CD14-positive monocyte (primary cell): ENCODE results near the gene KDM5C. TPM values are rescaled to one million over a fixed set of nuclear protein-coding genes. Genes with fewer than 3 reads are reported as not detected.

Experiments used
- DNase-seq, 3 donors: peaks; one replicate each; pipeline ENCODE4 v3.0.0-alpha.2; 2011 to 2022
- H2AFZ ChIP-seq: 2 replicates; pipeline ENCODE4 v1.6.0; 2012; ENCODE audit warnings: mild to moderate bottlenecking, low read depth, low read length, inconsistent platforms; ENCODE audit not compliant: insufficient read depth, poor library complexity, severe bottlenecking
- H3K27ac ChIP-seq, 2 donors: 1 replicate in 1 of 2; 2 replicates in 1 of 2; pipeline ENCODE4 v1.5.1; 2012 to 2013; ENCODE audit warnings: low read length in 2 of 2, control low read depth in 1 of 2, inconsistent platforms in 1 of 2, low read depth in 1 of 2, mild to moderate bottlenecking in 1 of 2
- H3K27me3 ChIP-seq, 2 donors: one replicate each; pipeline versions ENCODE4 v1.6.0 to v1.6.1; 2011 to 2013; ENCODE audit warnings: low read length in 2 of 2; ENCODE audit not compliant: control insufficient read depth in 2 of 2, insufficient read depth in 2 of 2
- H3K36me3 ChIP-seq, 2 donors: replicated peaks in 1 of 2; 1 replicate in 1 of 2; 2 replicates in 1 of 2; pipeline versions ENCODE4 v1.5.1 to v1.6.1; 2012 to 2013; ENCODE audit warnings: low read length in 2 of 2, control low read depth in 1 of 2, inconsistent platforms in 1 of 2, mild to moderate bottlenecking in 1 of 2; ENCODE audit not compliant: insufficient read depth in 2 of 2, control insufficient read depth in 1 of 2
- H3K4me1 ChIP-seq, 2 donors: 1 replicate in 1 of 2; 2 replicates in 1 of 2; pipeline versions ENCODE4 v1.5.1 to v1.6.1; 2012 to 2013; ENCODE audit warnings: low read length in 2 of 2, control low read depth in 1 of 2, inconsistent platforms in 1 of 2, mild to moderate bottlenecking in 1 of 2, moderate library complexity in 1 of 2; ENCODE audit not compliant: insufficient read depth in 2 of 2, control insufficient read depth in 1 of 2
- H3K4me2 ChIP-seq: replicated peaks from 2 replicates; pipeline ENCODE3; 2012; ENCODE audit warnings: low read length, moderate library complexity, mild to moderate bottlenecking; ENCODE audit not compliant: poor library complexity, severe bottlenecking; ENCODE audit errors: extremely low read depth
- H3K4me3 ChIP-seq, 3 experiments: fragments of 200-600 bp in 1 of 3; sonication (generic) in 1 of 3; replicated peaks in 1 of 3; 1 replicate in 2 of 3; 2 replicates in 1 of 3; pipeline ENCODE4 v1.5.1; 2011 to 2013; ENCODE audit warnings: low read length in 3 of 3, mild to moderate bottlenecking in 3 of 3, control low read depth in 2 of 3, low read depth in 2 of 3, inconsistent platforms in 1 of 3, moderate library complexity in 1 of 3
- H3K79me2 ChIP-seq: 2 replicates; pipeline ENCODE4 v1.6.0; 2012; ENCODE audit warnings: mild to moderate bottlenecking, control low read depth, inconsistent platforms, low read length, moderate library complexity; ENCODE audit not compliant: insufficient read depth
- H3K9ac ChIP-seq: 2 replicates; pipeline ENCODE4 v1.6.0; 2017; ENCODE audit warnings: low read length, mild to moderate bottlenecking; ENCODE audit not compliant: insufficient read depth, poor library complexity, severe bottlenecking
- H3K9me3 ChIP-seq, 2 donors: replicated peaks in 1 of 2; 1 replicate in 1 of 2; 2 replicates in 1 of 2; pipeline versions ENCODE4 v1.5.1 to v1.6.1; 2012 to 2013; ENCODE audit warnings: low read length in 2 of 2, control low read depth in 1 of 2; ENCODE audit not compliant: control insufficient read depth in 1 of 2, insufficient read depth in 1 of 2
- H4K20me1 ChIP-seq: 2 replicates; pipeline ENCODE4 v1.6.0; 2012; ENCODE audit warnings: mild to moderate bottlenecking, low read length, control low read depth, moderate library complexity; ENCODE audit not compliant: insufficient read depth
- H3K27ac Mint-ChIP-seq, 7 donors: one replicate each; pipeline ENCODE4 v1.8.0; 2020; ENCODE audit warnings: mild to moderate bottlenecking in 7 of 7, mixed read lengths in 7 of 7, moderate library complexity in 6 of 7, inconsistent platforms in 2 of 7
- H3K27me3 Mint-ChIP-seq, 3 donors: one replicate each; pipeline ENCODE4 v1.8.0; 2021 to 2022; ENCODE audit warnings: low read depth in 3 of 3, mild to moderate bottlenecking in 3 of 3, mixed read lengths in 3 of 3, moderate library complexity in 3 of 3, inconsistent platforms in 1 of 3
- H3K36me3 Mint-ChIP-seq, 2 donors: one replicate each; pipeline ENCODE4 v1.8.0; 2020; ENCODE audit warnings: mixed read lengths in 2 of 2, inconsistent platforms in 1 of 2, mild to moderate bottlenecking in 1 of 2
- H3K4me1 Mint-ChIP-seq: one replicate; pipeline ENCODE4 v1.8.0; 2020; ENCODE audit warnings: mild to moderate bottlenecking, mixed read lengths
- H3K4me3 Mint-ChIP-seq, 2 donors: one replicate each; pipeline ENCODE4 v1.8.0; 2020; ENCODE audit warnings: mild to moderate bottlenecking in 2 of 2, mixed read lengths in 2 of 2, moderate library complexity in 1 of 2
- H3K9me3 Mint-ChIP-seq, 7 donors: one replicate each; pipeline ENCODE4 v1.8.0; 2020 to 2022; ENCODE audit warnings: mixed read lengths in 7 of 7, mild to moderate bottlenecking in 6 of 7, moderate library complexity in 6 of 7, inconsistent platforms in 2 of 7
- CTCF ChIP-seq: fragments of 200-600 bp; IDR thresholded peaks from one replicate; pipeline ENCODE4 v1.8.0; 2022; ENCODE audit warnings: antibody characterized with exemption, mild to moderate bottlenecking
- WGBS: methylation state at CpG from one replicate; pipeline ENCODE4 v1.1.5; 2013; ENCODE audit warnings: missing lambda C conversion rate; ENCODE audit not compliant: insufficient coverage; 5-methylcytosine and 5-hydroxymethylcytosine counted together
- intact Hi-C, 2 donors: fragments of 100-400 bp; cut with micrococcal nuclease; formaldehyde crosslinking; loops; one replicate each; pipeline versions ENCODE4 v1.15.0 to v1.15.1; 2023
- polyA plus RNA-seq, 3 donors: library from polyadenylated mRNA; depleted of rRNA in 1 of 3; unstranded in 2 of 3; stranded (reverse) in 1 of 3; fragments of 300-500 nt in 2 of 3; fragments of >200 nt in 1 of 3; fragmentation: Illumina TruSeq in 2 of 3; gene quantifications; 1 replicate in 2 of 3; 2 replicates in 1 of 3; pipeline ENCODE4 v1.2.3, GENCODE V29; 2012 to 2021

KDM5C gene
- polyA plus RNA-seq, 3 donors = 13.3 to 93.6 (median 16.7) TPM

GRCh38 chrX:53190363-53190960, 34.5 kb downstream of the KDM5C start:
- intact Hi-C loops = no loop called here
- Histone ChIP-seq H3K79me2 (no peaks in the 10 kb centered on the region), H3K27me3 (no peaks in the 10 kb centered on the region), H4K20me1 (peaks cover 19% of the 10 kb centered on the region), H3K9ac (no peak overlapping the region), H3K4me1 (no peaks in the 10 kb centered on the region), H3K27ac (no peak overlapping the region), H3K36me3 (peaks cover 24 to 63% of the 10 kb centered on the region in 2 donors), H3K4me2 (no peak overlapping the region), H3K9me3 (no peaks in the 10 kb centered on the region), H2AFZ (no peak overlapping the region), H3K4me3 (no peak overlapping the region)
- Mint-ChIP-seq H3K36me3 (peaks cover 19 to 60% of the 10 kb centered on the region in 2 donors), H3K9me3 (no peaks in the 10 kb centered on the region), H3K4me3 (no peak overlapping the region), H3K27ac (no peak overlapping the region), H3K4me1 (no peaks in the 10 kb centered on the region), H3K27me3 (no peaks in the 10 kb centered on the region)
- TF ChIP-seq CTCF = no peak
- DNase-seq = no peak
- WGBS = no CpG with 5 or more reads among the region's 6 CpGs

- no peak overlapping the region for H2AFZ ChIP-seq
- no CpG with 5 or more reads among the region's 2 CpGs for WGBS
- H3K79me2 ChIP-seq = no peaks in the 10 kb centered on the region
- no peaks in the 10 kb centered on the region for H3K4me1 ChIP-seq
- Mint-ChIP-seq H3K36me3 (peaks cover 3 to 44% of the 10 kb centered on the region in 2 donors), H3K27ac (peak overlapping the region in 1 of 7 donors; percentile 15), H3K4me3 (no peak overlapping the region), H3K4me1 (no peaks in the 10 kb centered on the region), H3K27me3 (no peaks in the 10 kb centered on the region), H3K9me3 (no peaks in the 10 kb centered on the region)
- H3K36me3 ChIP-seq = peaks cover 10 to 46% of the 10 kb centered on the region in 2 donors
- no peak overlapping the region for H3K27ac ChIP-seq
- no peaks in the 10 kb centered on the region for H3K9me3 ChIP-seq
- H3K27me3 ChIP-seq = no peaks in the 10 kb centered on the region
- no peak overlapping the region for H3K4me3 ChIP-seq
- no peak for DNase-seq
- H3K4me2 ChIP-seq = no peak overlapping the region
- no peak overlapping the region for H3K9ac ChIP-seq
- peaks cover 16% of the 10 kb centered on the region for H4K20me1 ChIP-seq
- no peak for TF ChIP-seq CTCF
- intact Hi-C loops = no loop called here
These were observed 36.2 kb downstream of the KDM5C start for GRCh38 chrX:53188763-53189162.
